ENCODE results near the gene NRG4.

Gene NRG4

DNA sequence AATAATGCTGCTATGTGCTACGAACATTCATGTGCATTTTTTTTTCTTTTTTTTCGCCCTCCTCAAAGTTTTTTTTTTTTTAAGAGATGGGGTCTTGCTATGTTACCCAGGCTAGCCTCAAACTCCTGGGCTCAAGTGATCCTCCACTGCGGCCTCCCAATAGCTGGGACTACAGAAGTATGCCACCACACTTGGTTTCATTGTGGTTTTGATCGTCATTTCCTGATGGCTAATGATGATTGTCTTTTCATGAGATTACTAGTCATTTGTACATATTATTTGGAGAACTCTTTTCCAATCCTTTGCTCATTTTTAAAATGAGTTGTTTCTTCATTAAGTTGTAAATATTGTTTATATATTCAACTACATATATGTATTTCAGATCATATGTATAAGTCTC lies 59.7 kb downstream of the NRG4 start:
- Histone ChIP-seq H3K27me3 (ENCODE audit: control insufficient read depth in 1 of 2, insufficient read depth in 2 of 2, low read length in 2 of 2) (no peaks in the 10 kb centered on the region), H3K27ac (ENCODE audit: low read length) (no peak overlapping the region), H3K36me3 (ENCODE audit: control insufficient read depth in 2 of 2, insufficient read depth in 2 of 2, low read length in 2 of 2) (no peaks in the 10 kb centered on the region), H3K4me1 (ENCODE audit: control insufficient read depth, insufficient read depth, low read length) (no peaks in the 10 kb centered on the region), H3K4me3 (ENCODE audit: low read length in 2 of 2) (no peak overlapping the region), H3K9ac (ENCODE audit: low read length in 2 of 2) (no peak overlapping the region), H3K9me3 (ENCODE audit: control insufficient read depth in 2 of 2, low read length in 2 of 2) (no peaks in the 10 kb centered on the region)

DNA sequence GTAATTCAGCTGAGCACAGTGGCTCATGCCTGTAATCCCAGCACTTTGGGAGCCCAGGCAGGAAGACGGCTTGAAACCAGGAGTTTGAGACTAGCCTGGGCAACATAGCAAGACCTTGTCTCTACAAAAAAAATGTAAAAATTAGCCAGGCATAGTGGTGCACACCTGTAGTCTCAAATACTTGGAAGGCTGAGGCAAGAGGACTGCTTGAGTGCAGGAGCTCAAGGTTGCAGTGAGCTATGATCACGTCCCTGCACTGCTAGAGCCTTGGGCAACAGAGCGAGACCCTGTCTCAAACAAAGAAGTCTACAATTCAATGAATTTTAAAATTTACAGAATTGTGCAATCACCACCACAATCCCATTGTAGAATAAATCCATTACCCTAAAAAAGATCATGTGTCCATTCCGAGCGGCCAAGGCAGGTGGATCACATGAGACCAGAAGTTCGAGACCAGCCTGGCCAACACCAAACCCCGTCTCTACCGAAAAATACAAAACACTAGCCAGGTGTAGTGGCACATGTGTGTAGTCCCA lies 63.4 kb downstream of the NRG4 start:
- Histone ChIP-seq H3K4me1 (ENCODE audit: control insufficient read depth, insufficient read depth, low read length) (no peaks in the 10 kb centered on the region), H3K9ac (ENCODE audit: low read length in 2 of 2) (no peak overlapping the region), H3K27me3 (ENCODE audit: control insufficient read depth in 1 of 2, insufficient read depth in 2 of 2, low read length in 2 of 2) (no peaks in the 10 kb centered on the region), H3K4me3 (ENCODE audit: low read length in 2 of 2) (no peak overlapping the region), H3K27ac (ENCODE audit: low read length) (no peak overlapping the region), H3K9me3 (ENCODE audit: control insufficient read depth in 2 of 2, low read length in 2 of 2) (no peaks in the 10 kb centered on the region), H3K36me3 (ENCODE audit: control insufficient read depth in 2 of 2, insufficient read depth in 2 of 2, low read length in 2 of 2) (no peaks in the 10 kb centered on the region)

DNA sequence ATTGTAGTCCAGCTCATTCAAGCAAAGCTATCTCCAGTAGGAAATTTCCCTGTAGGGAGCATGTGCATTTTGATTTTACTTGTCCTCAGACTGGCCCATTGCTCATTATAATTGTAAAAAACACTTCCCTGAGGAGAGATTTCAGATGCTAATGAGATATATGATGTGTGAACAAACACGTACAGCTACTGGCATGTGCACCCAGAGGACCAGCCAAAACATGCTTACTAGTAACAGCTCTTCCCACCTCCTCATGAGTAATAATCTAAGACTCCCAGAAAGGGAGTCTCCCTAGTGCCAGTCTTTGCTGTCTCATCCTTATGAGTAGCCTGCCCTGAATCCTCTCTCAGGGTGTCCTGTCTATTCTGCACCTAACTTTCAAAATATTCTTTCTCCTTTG lies 65.1 kb downstream of the NRG4 start:
- Histone ChIP-seq H3K36me3 (ENCODE audit: control insufficient read depth in 2 of 2, insufficient read depth in 2 of 2, low read length in 2 of 2) (no peaks in the 10 kb centered on the region), H3K27ac (ENCODE audit: low read length) (no peak overlapping the region), H3K9ac (ENCODE audit: low read length in 2 of 2) (no peak overlapping the region), H3K27me3 (ENCODE audit: control insufficient read depth in 1 of 2, insufficient read depth in 2 of 2, low read length in 2 of 2) (no peaks in the 10 kb centered on the region), H3K4me3 (ENCODE audit: low read length in 2 of 2) (no peak overlapping the region), H3K4me1 (ENCODE audit: control insufficient read depth, insufficient read depth, low read length) (no peaks in the 10 kb centered on the region), H3K9me3 (ENCODE audit: control insufficient read depth in 2 of 2, low read length in 2 of 2) (no peaks in the 10 kb centered on the region)

DNA sequence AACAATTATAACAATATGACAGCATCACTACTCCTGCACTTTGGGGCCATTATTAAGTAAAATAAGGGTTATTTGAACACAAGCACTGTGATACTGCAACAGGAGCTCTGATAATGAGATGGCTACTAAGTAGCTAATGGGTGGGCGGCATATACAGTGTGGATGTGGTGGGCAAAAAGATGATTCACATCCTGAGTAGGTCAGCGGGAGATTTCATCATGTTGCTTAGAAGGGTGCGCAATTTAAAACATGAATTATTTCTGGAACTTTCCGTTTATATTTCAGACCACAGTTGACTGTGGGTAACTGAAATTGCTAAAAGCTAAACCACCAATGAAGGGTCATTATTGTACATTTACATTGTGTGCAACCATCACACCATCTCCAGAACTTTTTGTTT lies 66.3 kb downstream of the NRG4 start:
- Histone ChIP-seq H3K4me3 (ENCODE audit: low read length in 2 of 2) (no peak overlapping the region), H3K36me3 (ENCODE audit: control insufficient read depth in 2 of 2, insufficient read depth in 2 of 2, low read length in 2 of 2) (no peaks in the 10 kb centered on the region), H3K4me1 (ENCODE audit: control insufficient read depth, insufficient read depth, low read length) (no peaks in the 10 kb centered on the region), H3K27me3 (ENCODE audit: control insufficient read depth in 1 of 2, insufficient read depth in 2 of 2, low read length in 2 of 2) (no peaks in the 10 kb centered on the region), H3K27ac (ENCODE audit: low read length) (no peak overlapping the region), H3K9ac (ENCODE audit: low read length in 2 of 2) (no peak overlapping the region), H3K9me3 (ENCODE audit: control insufficient read depth in 2 of 2, low read length in 2 of 2) (no peaks in the 10 kb centered on the region)

DNA sequence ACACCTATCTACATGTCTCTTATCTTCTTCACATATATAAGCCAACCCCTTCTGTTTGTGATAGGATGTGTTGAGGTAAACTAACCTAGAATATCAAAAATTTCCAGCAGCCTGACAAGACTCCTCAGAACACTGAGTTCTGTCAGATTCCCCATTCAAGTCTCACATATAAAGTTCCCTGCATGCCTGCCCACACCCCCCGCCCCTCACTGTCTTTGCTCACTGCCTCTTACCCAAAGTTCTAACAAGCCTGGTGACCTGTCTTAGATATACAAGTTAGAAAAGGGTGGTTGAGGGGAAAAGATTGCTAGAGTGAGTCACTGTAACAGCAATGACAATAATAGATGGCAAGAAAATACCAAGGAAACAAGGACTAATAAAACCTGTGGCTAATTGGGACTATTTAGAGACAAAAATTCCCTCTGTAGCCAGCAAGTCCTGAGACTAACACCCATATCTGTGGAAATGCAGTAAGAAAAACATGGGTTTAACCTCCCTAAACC lies 68.5 kb downstream of the NRG4 start:
- no peak overlapping the region for H3K4me3 ChIP-seq (ENCODE audit: low read length in 2 of 2)
- no peaks in the 10 kb centered on the region for H3K36me3 ChIP-seq (ENCODE audit: control insufficient read depth in 2 of 2, insufficient read depth in 2 of 2, low read length in 2 of 2)

DNA sequence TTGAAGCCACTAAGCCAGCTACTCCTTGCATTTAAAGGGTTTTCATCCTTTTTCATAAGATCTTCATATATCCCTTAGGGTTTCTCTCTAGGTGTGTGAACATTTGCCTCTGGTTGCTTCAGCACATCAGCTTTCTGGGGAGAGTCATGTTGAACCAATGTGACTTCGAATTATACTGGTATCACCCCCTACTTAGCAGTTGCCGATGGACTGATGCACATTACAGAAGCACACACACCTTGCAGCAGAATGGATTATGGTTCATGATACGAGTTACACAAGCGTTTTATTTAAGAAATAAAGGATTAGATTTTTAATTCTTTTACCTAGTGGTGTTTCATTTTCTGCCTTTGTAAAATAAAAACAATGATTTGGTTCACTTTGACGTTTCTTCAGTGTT lies 69.0 kb downstream of the NRG4 start:
- no peaks in the 10 kb centered on the region for H3K27me3 ChIP-seq (ENCODE audit: control insufficient read depth in 1 of 2, insufficient read depth in 2 of 2, low read length in 2 of 2)
- H3K4me1 ChIP-seq (ENCODE audit: control insufficient read depth, insufficient read depth, low read length) = no peaks in the 10 kb centered on the region
- H3K9ac ChIP-seq (ENCODE audit: low read length in 2 of 2) = no peak overlapping the region
- H3K27ac ChIP-seq (ENCODE audit: low read length) = no peak overlapping the region
- no peaks in the 10 kb centered on the region for H3K36me3 ChIP-seq (ENCODE audit: control insufficient read depth in 2 of 2, insufficient read depth in 2 of 2, low read length in 2 of 2)
- H3K4me3 ChIP-seq (ENCODE audit: low read length in 2 of 2) = no peak overlapping the region
- H3K9me3 ChIP-seq (ENCODE audit: control insufficient read depth in 2 of 2, low read length in 2 of 2) = no peaks in the 10 kb centered on the region

More for the DNA sequence above, 68.5 kb downstream of the NRG4 start:
- Histone ChIP-seq H3K9ac (ENCODE audit: low read length in 2 of 2) (no peak overlapping the region), H3K9me3 (ENCODE audit: control insufficient read depth in 2 of 2, low read length in 2 of 2) (no peaks in the 10 kb centered on the region), H3K4me1 (ENCODE audit: control insufficient read depth, insufficient read depth, low read length) (no peaks in the 10 kb centered on the region), H3K27me3 (ENCODE audit: control insufficient read depth in 1 of 2, insufficient read depth in 2 of 2, low read length in 2 of 2) (no peaks in the 10 kb centered on the region), H3K27ac (ENCODE audit: low read length) (no peak overlapping the region)

DNA sequence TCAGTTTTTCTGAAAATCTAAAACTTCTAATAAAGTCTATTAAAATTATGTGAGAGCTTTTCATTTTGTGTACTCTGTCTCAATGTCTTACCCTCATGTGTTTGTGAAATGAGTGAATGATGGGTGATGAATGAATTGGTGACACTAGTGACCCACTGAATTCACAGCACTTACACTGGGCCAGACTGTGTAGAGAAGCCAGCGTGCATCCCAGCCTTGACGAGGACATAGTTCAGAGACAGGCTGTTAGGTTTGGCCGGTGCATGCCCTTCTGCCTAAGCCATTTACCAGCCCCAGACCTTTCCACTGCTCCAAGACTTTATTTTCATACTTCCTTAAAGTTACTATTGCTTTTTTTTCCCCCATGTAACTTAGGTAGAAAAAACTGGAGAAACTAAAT lies 69.8 kb downstream of the NRG4 start:
- no peaks in the 10 kb centered on the region for H3K4me1 ChIP-seq (ENCODE audit: control insufficient read depth, insufficient read depth, low read length)
- H3K27ac ChIP-seq (ENCODE audit: low read length) = no peak overlapping the region
- H3K36me3 ChIP-seq (ENCODE audit: control insufficient read depth in 2 of 2, insufficient read depth in 2 of 2, low read length in 2 of 2) = no peaks in the 10 kb centered on the region
- no peaks in the 10 kb centered on the region for H3K9me3 ChIP-seq (ENCODE audit: control insufficient read depth in 2 of 2, low read length in 2 of 2)
- no peaks in the 10 kb centered on the region for H3K27me3 ChIP-seq (ENCODE audit: control insufficient read depth in 1 of 2, insufficient read depth in 2 of 2, low read length in 2 of 2)
- no peak overlapping the region for H3K9ac ChIP-seq (ENCODE audit: low read length in 2 of 2)
- H3K4me3 ChIP-seq (ENCODE audit: low read length in 2 of 2) = no peak overlapping the region

DNA sequence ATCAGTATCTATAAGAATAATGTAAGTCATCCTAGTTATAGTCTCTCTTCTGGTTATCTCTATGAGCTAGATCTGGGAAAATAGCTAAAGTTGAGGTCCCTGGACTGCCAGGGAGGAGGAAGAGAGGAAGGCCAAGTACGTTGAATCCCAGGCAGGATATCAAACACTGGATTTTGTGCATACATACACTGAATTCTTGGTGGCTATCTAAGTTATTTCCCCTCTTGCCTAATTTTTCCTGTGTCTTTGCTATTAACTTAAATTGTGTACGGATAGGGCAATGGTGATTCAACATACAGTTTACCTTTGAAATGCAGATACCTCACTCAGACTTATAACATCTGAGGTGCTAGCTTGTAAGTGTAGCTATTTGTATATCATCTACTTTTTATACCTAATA lies 81.4 kb downstream of the NRG4 start:
- peaks cover 12 to 18% of the 10 kb centered on the region in 2 donors for H3K36me3 ChIP-seq (ENCODE audit: control insufficient read depth in 2 of 2, insufficient read depth in 2 of 2, low read length in 2 of 2)

DNA sequence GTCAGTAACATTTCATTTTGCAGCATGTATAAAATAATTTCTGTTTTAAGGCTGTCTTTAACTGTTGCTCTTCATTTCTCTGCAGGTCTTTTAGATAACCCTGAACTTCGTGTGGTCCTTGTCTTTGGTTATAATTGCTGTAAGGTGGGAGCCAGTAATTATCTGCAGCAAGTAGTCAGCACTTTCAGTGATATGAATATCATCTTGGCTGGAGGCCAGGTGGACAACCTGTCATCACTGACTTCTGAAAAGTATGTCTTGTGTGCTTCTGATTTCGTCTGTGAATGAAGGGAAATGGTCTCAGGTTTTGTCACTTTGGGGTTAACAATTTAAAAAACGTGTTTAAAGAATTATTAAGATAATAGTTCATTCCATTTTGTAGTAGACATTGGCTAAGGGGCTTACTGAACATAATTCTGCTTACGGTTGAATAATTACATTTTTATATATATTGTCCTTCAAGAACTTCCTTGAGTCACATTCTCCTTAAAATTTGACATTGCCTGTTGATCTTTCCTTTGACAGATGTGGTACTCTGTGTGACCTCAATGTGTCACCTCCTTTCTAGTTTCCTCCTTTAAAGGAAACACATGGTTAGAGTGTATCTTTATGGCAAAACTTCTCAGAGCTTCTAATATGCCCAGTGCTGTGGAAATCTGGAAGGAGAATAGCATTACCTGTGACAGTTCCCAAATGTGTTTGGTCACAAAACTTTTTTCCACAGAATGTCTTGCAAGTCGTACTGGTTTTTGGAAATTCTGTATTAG lies 82.2 kb downstream of the NRG4 start:
- Histone ChIP-seq H3K9me3 (ENCODE audit: control insufficient read depth in 2 of 2, low read length in 2 of 2) (no peaks in the 10 kb centered on the region), H3K4me1 (ENCODE audit: control insufficient read depth, insufficient read depth, low read length) (no peaks in the 10 kb centered on the region), H3K27ac (ENCODE audit: low read length) (no peak overlapping the region), H3K4me3 (ENCODE audit: low read length in 2 of 2) (no peak overlapping the region), H3K36me3 (ENCODE audit: control insufficient read depth in 2 of 2, insufficient read depth in 2 of 2, low read length in 2 of 2) (peaks cover 12 to 18% of the 10 kb centered on the region in 2 donors), H3K9ac (ENCODE audit: low read length in 2 of 2) (no peak overlapping the region), H3K27me3 (ENCODE audit: control insufficient read depth in 1 of 2, insufficient read depth in 2 of 2, low read length in 2 of 2) (no peaks in the 10 kb centered on the region)

More for the DNA sequence above, 81.4 kb downstream of the NRG4 start:
- Histone ChIP-seq H3K27me3 (ENCODE audit: control insufficient read depth in 1 of 2, insufficient read depth in 2 of 2, low read length in 2 of 2) (no peaks in the 10 kb centered on the region), H3K9me3 (ENCODE audit: control insufficient read depth in 2 of 2, low read length in 2 of 2) (no peaks in the 10 kb centered on the region), H3K4me1 (ENCODE audit: control insufficient read depth, insufficient read depth, low read length) (no peaks in the 10 kb centered on the region), H3K27ac (ENCODE audit: low read length) (no peak overlapping the region), H3K4me3 (ENCODE audit: low read length in 2 of 2) (no peak overlapping the region), H3K9ac (ENCODE audit: low read length in 2 of 2) (no peak overlapping the region)

DNA sequence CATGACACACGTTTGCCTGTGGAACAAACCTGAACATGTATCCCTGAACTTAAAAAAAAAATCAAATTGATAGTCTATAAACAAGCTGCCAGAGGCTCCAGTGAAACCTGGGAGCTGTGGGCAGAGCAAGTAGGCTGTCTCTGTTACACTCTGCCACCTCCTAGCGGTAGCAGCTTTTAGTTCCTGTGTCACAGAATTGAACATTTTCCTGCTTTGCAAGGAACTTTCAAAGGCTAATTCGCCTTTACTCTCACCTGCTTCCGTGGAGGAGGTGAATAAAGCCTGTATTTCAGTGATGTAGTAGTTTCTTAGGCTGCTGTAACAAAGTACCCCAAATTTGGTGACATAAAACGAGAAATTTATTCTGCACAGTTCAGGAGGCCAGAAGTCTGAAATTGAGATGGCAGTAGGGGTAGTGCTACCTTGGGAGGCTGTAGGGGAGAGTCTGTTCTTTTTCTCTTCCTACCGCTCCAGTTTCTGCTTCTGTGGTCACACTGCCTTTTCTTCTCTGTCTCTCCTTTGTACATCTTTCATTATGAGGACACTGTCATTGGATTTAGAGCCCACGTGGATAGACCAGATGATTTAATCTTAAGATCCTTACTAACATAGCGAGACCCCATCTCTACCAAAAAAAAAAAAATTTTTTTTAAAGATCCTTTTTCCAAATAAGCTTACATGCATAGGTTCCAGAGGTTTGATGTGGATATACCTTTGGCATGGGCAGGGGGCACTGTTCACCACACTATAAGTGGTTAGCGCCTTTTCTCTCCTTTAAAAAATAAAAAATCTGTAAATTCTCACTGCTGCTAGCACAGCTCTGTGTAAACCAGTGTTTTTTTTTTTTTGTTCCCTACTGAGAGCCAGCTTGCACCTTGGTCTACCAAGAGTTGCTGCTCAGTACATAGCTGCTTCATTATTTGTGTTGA lies 83.3 kb downstream of the NRG4 start:
- Histone ChIP-seq H3K27me3 (ENCODE audit: control insufficient read depth in 1 of 2, insufficient read depth in 2 of 2, low read length in 2 of 2) (no peaks in the 10 kb centered on the region), H3K4me1 (ENCODE audit: control insufficient read depth, insufficient read depth, low read length) (no peaks in the 10 kb centered on the region), H3K9me3 (ENCODE audit: control insufficient read depth in 2 of 2, low read length in 2 of 2) (no peaks in the 10 kb centered on the region), H3K27ac (ENCODE audit: low read length) (no peak overlapping the region), H3K4me3 (ENCODE audit: low read length in 2 of 2) (no peak overlapping the region), H3K36me3 (ENCODE audit: control insufficient read depth in 2 of 2, insufficient read depth in 2 of 2, low read length in 2 of 2) (peaks cover 11 to 15% of the 10 kb centered on the region in 2 donors), H3K9ac (ENCODE audit: low read length in 2 of 2) (no peak overlapping the region)
